ENCODE measurements around the gene CNKSR3. TPM values are rescaled to one million over a fixed set of nuclear protein-coding genes. Genes with fewer than 3 reads are reported as not detected.

The CNKSR3 gene
- total and polyA plus RNA-seq, 2 donors from 2014 or later, result 13.8 to 63.1 TPM

DNA sequence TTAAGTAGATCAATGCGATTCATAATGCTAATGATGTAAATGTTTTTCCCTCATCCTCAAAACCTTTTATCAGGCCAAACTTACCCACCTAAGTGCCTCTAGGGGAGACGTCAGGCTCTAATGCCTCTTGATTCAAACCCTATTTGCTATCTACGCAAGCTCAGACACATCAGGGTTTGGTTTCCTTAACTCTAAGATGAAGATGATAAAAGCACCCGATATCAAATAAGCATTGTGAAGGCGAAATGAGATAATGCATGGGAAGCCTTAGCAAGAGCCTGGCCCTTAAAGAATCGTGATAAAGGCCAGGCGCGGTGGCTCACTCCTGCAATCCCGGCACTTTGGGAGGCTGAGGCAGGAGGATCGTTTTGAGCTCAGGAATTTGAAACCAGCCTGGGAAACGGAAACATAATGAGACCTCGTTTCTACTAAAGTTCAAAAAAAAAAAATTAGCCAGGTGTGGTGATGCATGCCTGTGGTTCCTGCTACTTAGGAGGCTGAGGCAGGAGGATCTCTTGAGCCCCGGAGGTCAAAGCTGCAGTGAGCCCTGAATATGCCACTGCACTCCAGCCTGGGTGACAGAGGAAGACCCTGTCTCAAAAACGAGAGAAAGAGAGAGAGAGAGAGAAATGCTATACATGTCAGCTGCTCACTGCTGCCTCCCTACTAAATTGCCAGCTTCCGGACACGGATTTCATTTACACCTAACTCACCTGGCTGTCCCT is 13.5 kb downstream of the CNKSR3 start:
- H3K9me3 ChIP-seq (ENCODE audit: control insufficient read depth in 2 of 3, insufficient read depth in 1 of 3, low read length in 3 of 3), result no peaks in the 10 kb centered on the region
- TF ChIP-seq, protein P1, sequence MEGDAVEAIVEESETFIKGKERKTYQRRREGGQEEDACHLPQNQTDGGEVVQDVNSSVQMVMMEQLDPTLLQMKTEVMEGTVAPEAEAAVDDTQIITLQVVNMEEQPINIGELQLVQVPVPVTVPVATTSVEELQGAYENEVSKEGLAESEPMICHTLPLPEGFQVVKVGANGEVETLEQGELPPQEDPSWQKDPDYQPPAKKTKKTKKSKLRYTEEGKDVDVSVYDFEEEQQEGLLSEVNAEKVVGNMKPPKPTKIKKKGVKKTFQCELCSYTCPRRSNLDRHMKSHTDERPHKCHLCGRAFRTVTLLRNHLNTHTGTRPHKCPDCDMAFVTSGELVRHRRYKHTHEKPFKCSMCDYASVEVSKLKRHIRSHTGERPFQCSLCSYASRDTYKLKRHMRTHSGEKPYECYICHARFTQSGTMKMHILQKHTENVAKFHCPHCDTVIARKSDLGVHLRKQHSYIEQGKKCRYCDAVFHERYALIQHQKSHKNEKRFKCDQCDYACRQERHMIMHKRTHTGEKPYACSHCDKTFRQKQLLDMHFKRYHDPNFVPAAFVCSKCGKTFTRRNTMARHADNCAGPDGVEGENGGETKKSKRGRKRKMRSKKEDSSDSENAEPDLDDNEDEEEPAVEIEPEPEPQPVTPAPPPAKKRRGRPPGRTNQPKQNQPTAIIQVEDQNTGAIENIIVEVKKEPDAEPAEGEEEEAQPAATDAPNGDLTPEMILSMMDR (IDR thresholded peaks at IDR 0.05; ENCODE audit: borderline replicate concordance, extremely low read depth, insufficient read depth), result no peak
- FAIRE-seq, result no peak
- intact Hi-C loops (cut with DNase I), result no loop called here
- H3K36me3 ChIP-seq (ENCODE audit: control insufficient read depth in 2 of 3, insufficient read depth in 3 of 3, low read length in 3 of 3), result peaks cover 0 to 3% (median 0%) of the 10 kb centered on the region in 3 donors
- H3K27me3 ChIP-seq (ENCODE audit: control insufficient read depth, insufficient read depth, low read length), result no peaks in the 10 kb centered on the region
- no peak for DNase-seq
- H3K9ac ChIP-seq (ENCODE audit: low read length in 3 of 3), result no peak overlapping the region
- no peak overlapping the region for H3K27ac ChIP-seq (ENCODE audit: low read depth in 2 of 2, low read length in 2 of 2)
- peaks cover 0 to 3% (median under 1%) of the 10 kb centered on the region in 3 donors for H3K4me1 ChIP-seq (ENCODE audit: control insufficient read depth in 2 of 3, insufficient read depth in 2 of 3, low read depth in 1 of 3, low read length in 3 of 3)
- H3K4me3 ChIP-seq (ENCODE audit: low read length in 3 of 3), result no peak overlapping the region

DNA sequence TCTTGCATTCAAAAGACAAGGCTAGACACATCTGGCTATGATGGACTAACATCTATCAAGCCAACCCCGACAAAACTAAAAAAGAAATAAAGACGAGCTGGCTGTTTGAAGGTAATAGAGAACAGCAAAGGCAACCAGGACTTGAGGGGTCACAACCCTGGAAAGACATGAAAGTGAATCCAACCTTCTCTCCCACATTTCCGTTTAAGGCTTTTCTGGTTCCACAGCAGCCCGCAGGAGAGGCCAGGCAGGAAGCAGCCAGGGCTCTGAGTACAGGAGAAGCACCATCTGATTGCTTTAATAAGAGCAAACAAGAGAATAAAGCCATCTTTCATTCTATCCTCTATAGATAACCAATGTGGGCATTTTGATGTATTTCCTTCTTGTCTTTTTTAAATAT is 14.3 kb downstream of the CNKSR3 start:
- TF ChIP-seq, protein P1 (IDR thresholded peaks at IDR 0.05; ENCODE audit: borderline replicate concordance, extremely low read depth, insufficient read depth), result no peak
- peaks cover 0 to 3% (median 0%) of the 10 kb centered on the region in 3 donors for H3K36me3 ChIP-seq (ENCODE audit: control insufficient read depth in 2 of 3, insufficient read depth in 3 of 3, low read length in 3 of 3)
- no peak overlapping the region for H3K27ac ChIP-seq (ENCODE audit: low read depth in 2 of 2, low read length in 2 of 2)
- H3K9ac ChIP-seq (ENCODE audit: low read length in 3 of 3), result no peak overlapping the region
- no peaks in the 10 kb centered on the region for H3K27me3 ChIP-seq (ENCODE audit: control insufficient read depth, insufficient read depth, low read length)
- DNase-seq, result peak in 1 of 5 donors; percentile 74
- H3K4me3 ChIP-seq (ENCODE audit: low read length in 3 of 3), result no peak overlapping the region
- FAIRE-seq, result no peak
- H3K9me3 ChIP-seq (ENCODE audit: control insufficient read depth in 2 of 3, insufficient read depth in 1 of 3, low read length in 3 of 3), result no peaks in the 10 kb centered on the region
- intact Hi-C loops (cut with DNase I), result no loop called here
- H3K4me1 ChIP-seq (ENCODE audit: control insufficient read depth in 2 of 3, insufficient read depth in 2 of 3, low read depth in 1 of 3, low read length in 3 of 3), result peaks cover 0 to 8% (median 3%) of the 10 kb centered on the region in 3 donors

DNA sequence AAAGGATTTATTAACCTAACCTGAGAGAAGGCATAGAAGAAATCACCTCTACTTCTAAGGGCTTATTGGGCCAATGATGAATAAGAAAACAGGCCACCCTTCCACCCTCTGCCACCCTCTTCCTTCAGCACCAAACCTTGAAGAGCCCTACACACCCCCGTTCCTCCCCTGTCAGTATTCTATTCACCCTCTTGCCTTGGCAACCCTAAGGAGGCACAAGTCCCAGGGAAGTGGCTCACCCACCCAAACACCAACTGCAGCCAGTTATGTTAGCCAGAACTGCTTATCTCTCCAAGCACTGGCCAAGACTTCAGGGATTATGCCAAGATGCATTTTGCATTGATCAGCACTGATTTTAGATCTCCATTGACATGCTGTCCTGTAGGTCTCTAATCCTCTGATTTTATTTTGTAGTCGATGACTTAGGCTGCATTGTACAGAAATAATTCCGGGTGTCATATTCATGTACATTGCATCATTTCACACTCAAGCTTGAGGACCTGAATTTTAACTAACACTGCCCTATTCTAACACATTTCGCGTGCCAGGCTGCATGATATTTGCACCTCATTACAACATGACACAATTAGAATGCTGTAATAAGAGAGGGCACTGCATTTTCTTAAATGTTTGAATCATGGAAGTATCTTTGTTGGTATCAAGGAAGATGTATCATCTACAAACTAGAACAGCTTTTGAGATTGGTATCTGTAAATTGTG is 15.7 kb downstream of the CNKSR3 start:
- Histone ChIP-seq H3K36me3 (ENCODE audit: control insufficient read depth in 2 of 3, insufficient read depth in 3 of 3, low read length in 3 of 3) (peaks cover 0 to 3% (median 0%) of the 10 kb centered on the region in 3 donors), H3K9me3 (ENCODE audit: control insufficient read depth in 2 of 3, insufficient read depth in 1 of 3, low read length in 3 of 3) (no peaks in the 10 kb centered on the region), H3K4me1 (ENCODE audit: control insufficient read depth in 2 of 3, insufficient read depth in 2 of 3, low read depth in 1 of 3, low read length in 3 of 3) (peaks cover 0 to 9% (median 3%) of the 10 kb centered on the region in 3 donors), H3K9ac (ENCODE audit: low read length in 3 of 3) (no peak overlapping the region), H3K4me3 (ENCODE audit: low read length in 3 of 3) (no peak overlapping the region), H3K27ac (ENCODE audit: low read depth in 2 of 2, low read length in 2 of 2) (no peak overlapping the region), H3K27me3 (ENCODE audit: control insufficient read depth, insufficient read depth, low read length) (no peaks in the 10 kb centered on the region)
- TF ChIP-seq, protein P1 (IDR thresholded peaks at IDR 0.05; ENCODE audit: borderline replicate concordance, extremely low read depth, insufficient read depth), result no peak
- FAIRE-seq (no peak), DNase-seq (peak in 1 of 5 donors; percentile 8)
- intact Hi-C loops (cut with DNase I), result no loop called here

Measured in kidney (tissue), 14 donors.